Liver (tissue), 3 donors: ENCODE data around the gene LRRC49.

ENCODE experiments used
- CTCF ChIP-seq: fragments of 150-350 bp; IDR thresholded peaks from 2 replicates; pipeline ENCODE4 v1.5.1; 2017; ENCODE audit warnings: improper control_type of control experiment, low read depth, low read length; ENCODE audit not compliant: missing input control
- EGR1 ChIP-seq, 2 donors: IDR thresholded peaks; 2 replicates each; pipeline ENCODE4 v1.6.1; 2016 to 2018; ENCODE audit warnings: antibody characterized with exemption in 2 of 2, low read depth in 2 of 2
- JUND ChIP-seq, 2 donors: IDR thresholded peaks; 2 replicates each; pipeline ENCODE4 v1.6.1; 2016; ENCODE audit warnings: antibody characterized with exemption in 2 of 2
- MAX ChIP-seq: IDR thresholded peaks from 2 replicates; pipeline ENCODE4 v1.6.1; 2016; ENCODE audit warnings: antibody characterized with exemption
- RAD21 ChIP-seq, 2 donors: IDR thresholded peaks; 2 replicates each; pipeline ENCODE4 v1.6.1; 2016; ENCODE audit warnings: antibody characterized with exemption in 2 of 2, mild to moderate bottlenecking in 2 of 2
- REST ChIP-seq: IDR thresholded peaks from 2 replicates; pipeline ENCODE4 v1.6.1; 2016; ENCODE audit warnings: antibody characterized with exemption, mild to moderate bottlenecking
- SP1 ChIP-seq: IDR thresholded peaks from 2 replicates; pipeline ENCODE4 v1.6.1; 2018; ENCODE audit warnings: antibody characterized with exemption, mild to moderate bottlenecking
- TAF1 ChIP-seq: conservative IDR thresholded peaks from 2 replicates; pipeline ENCODE4 v1.6.1; 2016; ENCODE audit warnings: antibody characterized with exemption, mild to moderate bottlenecking
- donor health status: healthy.
- donor health status: healthy.

DNA sequence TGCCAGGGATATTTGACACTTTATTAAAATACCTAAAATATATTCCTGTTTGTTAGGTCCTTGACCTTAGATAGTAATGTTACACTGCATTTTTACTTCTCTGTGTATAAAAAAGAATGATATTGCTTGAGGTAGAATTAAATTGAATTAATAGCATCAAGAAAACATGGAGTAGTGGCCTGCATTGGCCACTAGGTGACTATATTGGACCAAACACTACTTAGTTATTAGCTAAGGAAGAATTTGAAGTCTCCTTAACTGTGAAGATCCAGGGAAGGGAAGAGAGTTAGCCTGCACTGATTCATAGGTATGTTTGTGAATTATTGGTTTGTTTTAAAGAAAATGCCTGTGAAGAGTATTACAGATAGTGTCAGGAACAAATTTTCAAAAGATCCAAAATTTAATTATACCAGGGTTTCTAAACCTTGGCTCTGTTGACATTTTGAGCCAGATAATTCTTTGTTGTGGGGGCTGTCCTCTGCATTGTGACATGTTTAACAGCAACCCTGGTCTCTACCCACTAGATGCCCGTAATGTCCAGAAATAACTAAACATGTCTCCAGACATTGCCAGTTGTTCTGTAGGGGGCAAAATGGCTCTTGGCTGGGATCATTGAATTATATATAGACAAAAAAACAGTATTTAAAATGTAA is 119.0 kb downstream of the LRRC49 start:
- no peak for TF ChIP-seq REST
- peak; percentile 79 for TF ChIP-seq CTCF
- TF ChIP-seq RAD21 (IDR thresholded peaks at IDR 0.05), result peak; percentile 80 to 87
- TF ChIP-seq MAX, result no peak
- TF ChIP-seq TAF1, result no peak
- TF ChIP-seq EGR1 (IDR thresholded peaks at IDR 0.05; ENCODE audit: low read depth in 2 of 2), result no peak
- TF ChIP-seq SP1, result no peak
- no peak for TF ChIP-seq JUND (IDR thresholded peaks at IDR 0.05)
